Loucy (cell line): ENCODE data around the gene FAM221A.

ENCODE experiments used
- H2AFZ ChIP-seq: fragments of 200-600 bp; sonication (generic); 2 replicates; pipeline ENCODE4 v1.6.0; 2016; ENCODE audit warnings: antibody characterized with exemption, mild to moderate bottlenecking, low read length, moderate library complexity
- H3F3A ChIP-seq: fragments of 200-600 bp; 2 replicates; pipeline ENCODE4 v1.6.0; 2016; ENCODE audit warnings: antibody characterized with exemption, low read depth, mild to moderate bottlenecking
- H3K27me3 ChIP-seq: fragments of 200-600 bp; sonication (generic); 2 replicates; pipeline ENCODE4 v1.6.1; 2014; ENCODE audit warnings: low read length, mild to moderate bottlenecking; ENCODE audit not compliant: insufficient read depth, poor library complexity, severe bottlenecking
- H3K36me3 ChIP-seq: fragments of 200-600 bp; sonication (generic); 2 replicates; pipeline ENCODE4 v1.6.1; 2016; ENCODE audit warnings: low read length; ENCODE audit not compliant: insufficient read depth
- H3K4me1 ChIP-seq: fragments of 200-600 bp; sonication (generic); 2 replicates; pipeline ENCODE4 v1.5.1; 2014; ENCODE audit warnings: low read length, mild to moderate bottlenecking; ENCODE audit not compliant: insufficient read depth, poor library complexity, severe bottlenecking
- H3K4me2 ChIP-seq: fragments of 200-600 bp; sonication (generic); 2 replicates; pipeline ENCODE4 v1.6.0; 2014; ENCODE audit warnings: antibody characterized with exemption, low read length, low read depth, mild to moderate bottlenecking; ENCODE audit not compliant: poor library complexity, severe bottlenecking
- H3K4me3 ChIP-seq: fragments of 200-600 bp; sonication (generic); 2 replicates; pipeline ENCODE4 v1.5.1; 2014; ENCODE audit warnings: low read length, mild to moderate bottlenecking, mixed read lengths; ENCODE audit not compliant: poor library complexity, severe bottlenecking
- H3K79me2 ChIP-seq: fragments of 200-600 bp; sonication (generic); 2 replicates; pipeline ENCODE4 v1.6.1; 2014; ENCODE audit warnings: low read length; ENCODE audit not compliant: insufficient read depth
- H3K9ac ChIP-seq: fragments of 200-600 bp; sonication (generic); 2 replicates; pipeline ENCODE4 v1.6.0; 2014; ENCODE audit warnings: mild to moderate bottlenecking, low read depth, low read length, moderate library complexity; ENCODE audit not compliant: poor library complexity, severe bottlenecking
- H3K9me2 ChIP-seq: fragments of 200-600 bp; sonication (generic); replicated peaks from 2 replicates; pipeline ENCODE4 v1.6.1; 2016; ENCODE audit warnings: low read depth, low read length, mixed read lengths
- H3K9me3 ChIP-seq: fragments of 200-600 bp; sonication (generic); 2 replicates; pipeline ENCODE4 v1.6.1; 2014; ENCODE audit warnings: mild to moderate bottlenecking, antibody characterized with exemption, low read length, low read depth; ENCODE audit not compliant: insufficient read depth
- H4K20me1 ChIP-seq: fragments of 200-600 bp; sonication (generic); 2 replicates; pipeline ENCODE4 v1.6.0; 2014; ENCODE audit warnings: antibody characterized with exemption, low read length, mild to moderate bottlenecking; ENCODE audit not compliant: insufficient read depth, poor library complexity, severe bottlenecking
- CTCF ChIP-seq: fragments of 200-600 bp; sonication (generic); conservative IDR thresholded peaks from 2 replicates; pipeline ENCODE4 v1.5.1; 2014; ENCODE audit warnings: mild to moderate bottlenecking, antibody characterized with exemption, low read length
- EZH2phosphoT487 ChIP-seq: fragments of 200-600 bp; IDR thresholded peaks from 2 replicates; pipeline ENCODE4 v1.6.1; 2018; ENCODE audit warnings: antibody characterized with exemption, mild to moderate bottlenecking, moderate library complexity, borderline replicate concordance

The FAM221A gene

GRCh38 chr7:23687011-23687410 is 7.0 kb downstream of the FAM221A start:
- TF ChIP-seq EZH2phosphoT487 = no peak
- TF ChIP-seq CTCF = no peak
- Histone ChIP-seq H3K4me2 (peak overlapping the region; percentile 3), H3K4me3 (no peak overlapping the region), H3K36me3 (peaks cover 25% of the 10 kb centered on the region), H3F3A (no peaks in the 10 kb centered on the region), H4K20me1 (peaks cover 19% of the 10 kb centered on the region), H3K9me2 (no peaks in the 10 kb centered on the region), H3K4me1 (peaks cover 19% of the 10 kb centered on the region), H3K9me3 (no peaks in the 10 kb centered on the region), H3K79me2 (peaks cover 56% of the 10 kb centered on the region), H2AFZ (no peak overlapping the region), H3K9ac (no peak overlapping the region), H3K27me3 (no peaks in the 10 kb centered on the region)

GRCh38 chr7:23689165-23689564 is 9.2 kb downstream of the FAM221A start:
- no peak overlapping the region for H2AFZ ChIP-seq
- no peak overlapping the region for H3K4me2 ChIP-seq

GRCh38 chr7:23691320-23691719 is 11.3 kb downstream of the FAM221A start:
- Histone ChIP-seq H3K79me2 (peaks cover 18% of the 10 kb centered on the region), H2AFZ (no peak overlapping the region), H3K4me2 (no peak overlapping the region), H3K36me3 (peaks cover 51% of the 10 kb centered on the region), H3K27me3 (no peaks in the 10 kb centered on the region), H3K9me2 (no peaks in the 10 kb centered on the region), H3K4me3 (no peak overlapping the region), H3K9ac (no peak overlapping the region), H3K9me3 (peaks cover 5% of the 10 kb centered on the region), H3F3A (no peaks in the 10 kb centered on the region), H3K4me1 (no peaks in the 10 kb centered on the region), H4K20me1 (peaks cover 7% of the 10 kb centered on the region)
- no peak for TF ChIP-seq EZH2phosphoT487
- TF ChIP-seq CTCF = no peak

More at GRCh38 chr7:23689165-23689564, 9.2 kb downstream of the FAM221A start:
- H3K9me2 ChIP-seq = no peaks in the 10 kb centered on the region
- H3K27me3 ChIP-seq = no peaks in the 10 kb centered on the region
- peaks cover 42% of the 10 kb centered on the region for H3K36me3 ChIP-seq
- no peak for TF ChIP-seq EZH2phosphoT487
- no peak for TF ChIP-seq CTCF
- H3F3A ChIP-seq = no peaks in the 10 kb centered on the region
- peaks cover 5% of the 10 kb centered on the region for H3K9me3 ChIP-seq
- H3K4me1 ChIP-seq = peaks cover 3% of the 10 kb centered on the region
- no peak overlapping the region for H3K9ac ChIP-seq
- peaks cover 38% of the 10 kb centered on the region for H3K79me2 ChIP-seq
- H4K20me1 ChIP-seq = peaks cover 7% of the 10 kb centered on the region
- no peak overlapping the region for H3K4me3 ChIP-seq
